Esophagus squamous epithelium (tissue), 4 donors: ENCODE measurements around the gene NTF4.

Experiments
- POLR2A ChIP-seq, 4 donors: fragments of 450-650 bp; IDR thresholded peaks; one replicate each; pipeline ENCODE4 v1.6.1; 2017; ENCODE audit warnings: antibody characterized with exemption in 4 of 4, mild to moderate bottlenecking in 4 of 4, moderate library complexity in 3 of 4
- TF ChIP-seq, protein P1 (sequence below), 6 experiments: fragments of 450-650 bp in 4 of 6; fragments of 200-600 bp in 2 of 6; sonication (generic) in 2 of 6; IDR thresholded peaks; one replicate each; pipeline ENCODE4 v1.5.1; 2016 to 2019; ENCODE audit warnings: antibody characterized with exemption in 6 of 6, mild to moderate bottlenecking in 4 of 6, moderate library complexity in 4 of 6

DNA sequence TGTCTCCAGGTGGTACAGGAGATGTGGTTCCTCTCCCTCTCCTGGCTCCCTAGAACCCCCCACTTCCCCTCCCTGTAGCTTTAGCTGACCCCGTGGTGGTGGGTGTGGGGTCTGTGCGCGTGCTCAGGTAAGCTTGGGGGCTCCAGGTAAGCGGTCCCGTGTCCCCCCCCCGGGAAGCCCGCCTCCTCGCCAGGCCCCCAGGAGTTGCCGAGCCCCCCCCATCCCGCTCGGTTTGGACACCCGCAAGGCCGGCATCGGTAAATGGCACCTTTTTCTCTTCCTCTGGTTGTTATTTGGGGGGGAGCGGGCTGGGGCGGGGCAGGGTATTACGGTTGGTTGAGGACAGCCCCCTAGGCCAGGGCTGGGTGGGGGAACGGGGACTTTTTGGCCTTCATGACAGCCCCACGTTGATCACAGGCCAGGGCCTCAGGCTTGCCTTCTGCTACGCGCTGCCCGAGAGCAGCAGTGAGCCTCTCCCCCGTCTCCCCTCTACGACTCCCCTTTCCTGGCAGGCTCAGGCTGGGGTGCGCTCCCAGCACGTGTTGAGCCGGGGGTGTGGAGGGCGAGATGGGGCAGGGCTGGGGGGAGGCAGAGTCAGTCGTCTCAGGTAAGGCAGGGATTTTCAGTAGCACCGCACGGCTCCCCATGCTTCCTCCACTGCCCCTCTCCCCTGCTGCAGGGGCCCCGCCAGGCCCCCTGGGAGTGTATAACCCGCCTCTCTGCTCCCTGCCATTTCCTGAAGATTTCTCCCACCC, 38.9 kb upstream of the NTF4 start:
- TF ChIP-seq, protein P1, sequence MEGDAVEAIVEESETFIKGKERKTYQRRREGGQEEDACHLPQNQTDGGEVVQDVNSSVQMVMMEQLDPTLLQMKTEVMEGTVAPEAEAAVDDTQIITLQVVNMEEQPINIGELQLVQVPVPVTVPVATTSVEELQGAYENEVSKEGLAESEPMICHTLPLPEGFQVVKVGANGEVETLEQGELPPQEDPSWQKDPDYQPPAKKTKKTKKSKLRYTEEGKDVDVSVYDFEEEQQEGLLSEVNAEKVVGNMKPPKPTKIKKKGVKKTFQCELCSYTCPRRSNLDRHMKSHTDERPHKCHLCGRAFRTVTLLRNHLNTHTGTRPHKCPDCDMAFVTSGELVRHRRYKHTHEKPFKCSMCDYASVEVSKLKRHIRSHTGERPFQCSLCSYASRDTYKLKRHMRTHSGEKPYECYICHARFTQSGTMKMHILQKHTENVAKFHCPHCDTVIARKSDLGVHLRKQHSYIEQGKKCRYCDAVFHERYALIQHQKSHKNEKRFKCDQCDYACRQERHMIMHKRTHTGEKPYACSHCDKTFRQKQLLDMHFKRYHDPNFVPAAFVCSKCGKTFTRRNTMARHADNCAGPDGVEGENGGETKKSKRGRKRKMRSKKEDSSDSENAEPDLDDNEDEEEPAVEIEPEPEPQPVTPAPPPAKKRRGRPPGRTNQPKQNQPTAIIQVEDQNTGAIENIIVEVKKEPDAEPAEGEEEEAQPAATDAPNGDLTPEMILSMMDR (IDR thresholded peaks at IDR 0.05): no peak
- no peak for TF ChIP-seq POLR2A (IDR thresholded peaks at IDR 0.05)
